HCT116 (cell line): Measurements from ENCODE around the gene TNRC18. TPM values are rescaled to one million over a fixed set of nuclear protein-coding genes. Genes with fewer than 3 reads are reported as not detected.
A peak's percentile ranks its signal among the peaks of the same experiment; 100 is the strongest.

ENCODE experiments used
- ATAC-seq: fragments of 200-7000 bp; cut with Tn5 transposase; 2 replicates; pipeline ENCODE4 v1.9.1; 2020; ENCODE audit warnings: mild to moderate bottlenecking, moderate library complexity
- BruUV-seq: library from RNA; stranded (reverse); fragments of 400-500 nt; replicated peaks from 2 replicates; lab custom pipeline; 2021; lab: Mats Ljungman, UMichigan
- CTCF ChIA-PET: fragments of 300-600 bp; sonication (Branson Sonifier 250); formaldehyde crosslinking; loops from one replicate; lab custom pipeline; 2021; ENCODE audit warnings: antibody characterized with exemption; lab: Charles Lee
- POLR2A ChIA-PET: fragments of 300-600, 350-600 bp; sonication (Branson Sonifier 250); formaldehyde crosslinking; loops from one replicate; lab custom pipeline; 2021; ENCODE audit warnings: antibody characterized with exemption; lab: Charles Lee
- RAD21 ChIA-PET, 2 experiments: fragments of 300-600 bp; sonication (Branson Sonifier 250); formaldehyde crosslinking; loops; one replicate each; lab custom pipeline; 2023; ENCODE audit warnings: low total read pairs in 2 of 2; ENCODE audit not compliant: uncharacterized antibody in 2 of 2, unreplicated experiment in 2 of 2, low non-redundant PET in 1 of 2; lab: Charles Lee
- DNase-seq: peaks from one replicate; pipeline ENCODE4 v3.0.0-alpha.2; 2010; ENCODE audit warnings: low read depth, low spot score
- H2AFZ ChIP-seq: fragments of 200-600 bp; shearing (Covaris generic), sonication (generic); 2 replicates; pipeline ENCODE4 v1.6.1; 2017; ENCODE audit warnings: low read depth, mixed run types, mixed read lengths, antibody characterized with exemption, low read length; ENCODE audit not compliant: poor library complexity, severe bottlenecking
- H3K27ac ChIP-seq: 2 replicates; pipeline ENCODE4 v1.5.1; 2012; ENCODE audit warnings: low read depth, low read length
- H3K27me3 ChIP-seq: fragments of 200-600 bp; sonication (generic); 2 replicates; pipeline ENCODE4 v1.6.1; 2016; ENCODE audit warnings: mixed run types, low read length, mixed read lengths; ENCODE audit not compliant: insufficient read depth
- H3K36me3 ChIP-seq, 2 experiments: fragments of 200-500 bp in 1 of 2; fragments of 200-600 bp in 1 of 2; sonication (Bioruptor generic) in 1 of 2; sonication (generic) in 1 of 2; 2 replicates each; pipeline versions ENCODE4 v1.5.1 to v1.6.1; 2014 to 2016; ENCODE audit warnings: low read length in 2 of 2, inconsistent platforms in 1 of 2, mixed read lengths in 1 of 2, mixed run types in 1 of 2; ENCODE audit not compliant: insufficient read depth in 2 of 2, control insufficient read depth in 1 of 2
- H3K4me1 ChIP-seq, 2 experiments: fragments of 200-600 bp in 1 of 2; sonication (generic) in 1 of 2; 2 replicates each; pipeline versions ENCODE4 v1.5.1 to v1.6.1; 2012 to 2017; ENCODE audit warnings: low read length in 2 of 2, inconsistent platforms in 1 of 2, mild to moderate bottlenecking in 1 of 2, mixed read lengths in 1 of 2, mixed run types in 1 of 2, moderate library complexity in 1 of 2; ENCODE audit not compliant: insufficient read depth in 2 of 2, control insufficient read depth in 1 of 2
- H3K4me2 ChIP-seq: fragments of 200-600 bp; sonication (generic); 2 replicates; pipeline ENCODE4 v1.6.1; 2017; ENCODE audit warnings: mixed run types, low read length, mixed read lengths
- H3K4me3 ChIP-seq, 2 experiments: fragments of 200-600 bp in 1 of 2; sonication (generic) in 1 of 2; replicated peaks in 1 of 2; 2 replicates each; pipeline ENCODE4 v1.5.1; 2011 to 2016; ENCODE audit warnings: low read length in 2 of 2, control low read depth in 1 of 2, low read depth in 1 of 2, mild to moderate bottlenecking in 1 of 2, mixed read lengths in 1 of 2, mixed run types in 1 of 2
- H3K79me2 ChIP-seq: fragments of 200-600 bp; sonication (generic); 2 replicates; pipeline ENCODE4 v1.6.1; 2017; ENCODE audit warnings: mild to moderate bottlenecking, mixed run types, low read length, moderate library complexity, mixed read lengths; ENCODE audit not compliant: insufficient read depth
- H3K9ac ChIP-seq: fragments of 200-600 bp; sonication (generic); 2 replicates; pipeline ENCODE4 v1.6.1; 2016; ENCODE audit warnings: low read length, mixed read lengths
- H3K9me2 ChIP-seq: fragments of 200-600 bp; sonication (generic), shearing (Covaris generic); 2 replicates; pipeline ENCODE4 v1.6.1; 2017; ENCODE audit warnings: mixed run types, mild to moderate bottlenecking, moderate library complexity; ENCODE audit not compliant: insufficient read depth
- H3K9me3 ChIP-seq, 2 experiments: fragments of 200-500 bp in 1 of 2; fragments of 200-600 bp in 1 of 2; sonication (Bioruptor generic) in 1 of 2; sonication (generic) in 1 of 2; 2 replicates each; pipeline ENCODE4 v1.6.1; 2014 to 2017; ENCODE audit warnings: low read length in 2 of 2, mixed read lengths in 2 of 2, inconsistent platforms in 1 of 2, low read depth in 1 of 2, mild to moderate bottlenecking in 1 of 2, mixed run types in 1 of 2, moderate library complexity in 1 of 2; ENCODE audit not compliant: control insufficient read depth in 1 of 2, insufficient read depth in 1 of 2
- H4K20me1 ChIP-seq: fragments of 200-600 bp; sonication (generic), shearing (Covaris generic); 2 replicates; pipeline ENCODE4 v1.6.1; 2017; ENCODE audit warnings: mixed run types, mild to moderate bottlenecking, moderate library complexity; ENCODE audit not compliant: insufficient read depth
- ATF3 ChIP-seq: IDR thresholded peaks from 2 replicates; pipeline ENCODE4 v1.6.1; 2012
- CEBPB ChIP-seq: IDR thresholded peaks from 2 replicates; pipeline ENCODE4 v1.6.1; 2012; ENCODE audit warnings: low read depth
- CTCF ChIP-seq, 3 experiments: fragments of 200-600 bp in 1 of 3; sonication (generic) in 1 of 3; IDR thresholded peaks in 2 of 3; conservative IDR thresholded peaks in 1 of 3; 2 replicates each; pipeline ENCODE4 v1.5.1; 2012 to 2017; ENCODE audit warnings: low read depth in 2 of 3, low read length in 2 of 3, antibody characterized with exemption in 1 of 3, borderline replicate concordance in 1 of 3, control low read depth in 1 of 3, mild to moderate bottlenecking in 1 of 3, mixed read lengths in 1 of 3, mixed run types in 1 of 3, moderate library complexity in 1 of 3; ENCODE audit not compliant: insufficient read depth in 1 of 3
- ELF1 ChIP-seq: IDR thresholded peaks from 2 replicates; pipeline ENCODE4 v1.6.1; 2012; ENCODE audit warnings: low read depth, borderline replicate concordance
- EZH2 ChIP-seq: fragments of 200-600 bp; sonication (generic); IDR thresholded peaks from 2 replicates; pipeline ENCODE4 v1.6.1; 2017; ENCODE audit warnings: antibody characterized with exemption, mixed run types
- EZH2phosphoT487 ChIP-seq: fragments of 200-600 bp; IDR thresholded peaks from 2 replicates; pipeline ENCODE4 v1.6.1; 2018; ENCODE audit warnings: antibody characterized with exemption, borderline replicate concordance
- FOSL1 ChIP-seq: IDR thresholded peaks from 2 replicates; pipeline ENCODE4 v1.6.1; 2012; ENCODE audit warnings: low read depth
- JUND ChIP-seq: IDR thresholded peaks from 2 replicates; pipeline ENCODE4 v1.6.1; 2012
- POLR2A ChIP-seq: IDR thresholded peaks from 2 replicates; pipeline ENCODE4 v1.7.0; 2011; ENCODE audit warnings: borderline replicate concordance; ENCODE audit not compliant: insufficient read depth, insufficient read length; ENCODE audit errors: extremely low read depth
- RAD21 ChIP-seq: IDR thresholded peaks from 2 replicates; pipeline ENCODE4 v1.6.1; 2012; ENCODE audit warnings: low read depth, mild to moderate bottlenecking
- SIN3A ChIP-seq: IDR thresholded peaks from 2 replicates; pipeline ENCODE4 v1.6.1; 2012; ENCODE audit warnings: low read depth
- SRF ChIP-seq: IDR thresholded peaks from 2 replicates; pipeline ENCODE4 v1.6.1; 2012; ENCODE audit warnings: low read depth
- TCF7L2 ChIP-seq: IDR thresholded peaks from 2 replicates; pipeline ENCODE4 v1.7.0; 2011; ENCODE audit warnings: borderline replicate concordance, inconsistent platforms; ENCODE audit not compliant: insufficient read depth, insufficient read length; ENCODE audit errors: extremely low read depth
- ZBTB33 ChIP-seq: IDR thresholded peaks from 2 replicates; pipeline ENCODE4 v1.6.1; 2011; ENCODE audit warnings: mild to moderate bottlenecking, low read length, moderate library complexity; ENCODE audit not compliant: insufficient replicate concordance; ENCODE audit errors: extremely low read depth
- ZFX ChIP-seq: fragments of 450-650 bp; IDR thresholded peaks from 2 replicates; pipeline ENCODE4 v1.6.1; 2017
- ZNF274 ChIP-seq: fragments of 200-500 bp; sonication (Bioruptor generic); IDR thresholded peaks from 2 replicates; pipeline ENCODE4 v1.6.1; 2014; ENCODE audit warnings: mild to moderate bottlenecking, low read depth, low read length, inconsistent platforms
- intact Hi-C: fragments of 100-400 bp; cut with micrococcal nuclease; formaldehyde crosslinking; loops from 2 replicates; pipeline ENCODE4 v1.10.0; 2022
- total RNA-seq: library from RNA; stranded (reverse); gene quantifications from one replicate; pipeline ENCODE4 v1.2.1, GENCODE V29; 2021; ENCODE audit not compliant: unreplicated experiment

Gene TNRC18
- total RNA-seq, 1 experiment from 2014 or later: 101 TPM

- H3K4me2 ChIP-seq: no peak overlapping the region
- ATAC-seq (no peak), DNase-seq (no peak)
- peak overlapping the region; percentile 14; the same call in 1 of the 2 replicates for H3K27ac ChIP-seq
- BruUV-seq: no TSS peak
- CTCF ChIA-PET: no interaction called here
- RAD21 ChIA-PET: no interaction called here
- H3K9ac ChIP-seq: no peak overlapping the region
- no peaks in the 10 kb centered on the region for H4K20me1 ChIP-seq
- H3K9me2 ChIP-seq: no peaks in the 10 kb centered on the region
- peaks cover 0 to 5% of the 10 kb centered on the region in 2 experiments; a peak in 2 of 4 replicates for H3K4me1 ChIP-seq
- intact Hi-C loops: no loop called here
- peaks cover 77% of the 10 kb centered on the region for H3K79me2 ChIP-seq
- no peak overlapping the region for H3K4me3 ChIP-seq
- no peaks in the 10 kb centered on the region for H3K9me3 ChIP-seq
- POLR2A ChIA-PET: no interaction called here
- H3K27me3 ChIP-seq: no peaks in the 10 kb centered on the region
- peaks cover 0 to 18% of the 10 kb centered on the region in 2 experiments; a peak in 2 of 4 replicates for H3K36me3 ChIP-seq
- no peak for TF ChIP-seq ELF1
- no peak for TF ChIP-seq ATF3
- H2AFZ ChIP-seq: no peak overlapping the region
These were observed 44.1 kb downstream of the TNRC18 start for GRCh38 chr7:5379546-5379945.

GRCh38 chr7:5377816-5378215, 45.8 kb downstream of the TNRC18 start:
- no peaks in the 10 kb centered on the region for H3K27me3 ChIP-seq
- DNase-seq: no peak
- peaks cover 0 to 5% of the 10 kb centered on the region in 2 experiments; a peak in 2 of 4 replicates for H3K4me1 ChIP-seq
- intact Hi-C loops: no loop called here
- H3K9me3 ChIP-seq: no peaks in the 10 kb centered on the region
- ChIA-PET CTCF (interaction anchor here (1.2 kb wide), 1 partner anchor 12 kb away, joined by 3 read pairs; no protein-coding TSS in a partner anchor), POLR2A (no interaction called here), RAD21 (no interaction called here)
- no peak overlapping the region for H3K9ac ChIP-seq
- H3K9me2 ChIP-seq: no peaks in the 10 kb centered on the region
- no peak for TF ChIP-seq ZBTB33
- no peak for TF ChIP-seq SRF
- no peak for TF ChIP-seq SIN3A
- TF ChIP-seq ZNF274: no peak
- no peak for TF ChIP-seq ELF1
- TF ChIP-seq ATF3: no peak
- no peak for TF ChIP-seq JUND
- TF ChIP-seq TCF7L2: no peak
- TF ChIP-seq RAD21: no peak
- TF ChIP-seq EZH2phosphoT487: no peak
- TF ChIP-seq CTCF (IDR thresholded peaks at IDR 0.05 in 2 of 3, conservative IDR thresholded peaks at IDR 0.05 in 1 of 3; ENCODE audit: borderline replicate concordance in 1 of 3, insufficient read depth in 1 of 3, low read depth in 2 of 3, low read length in 2 of 3): no peak
- no peak for TF ChIP-seq EZH2
- no peak for TF ChIP-seq CEBPB
- TF ChIP-seq POLR2A: no peak
- TF ChIP-seq FOSL1: no peak
- TF ChIP-seq ZFX: no peak
- no peak overlapping the region for H3K4me2 ChIP-seq
- peaks cover 59% of the 10 kb centered on the region for H3K79me2 ChIP-seq
- no TSS peak for BruUV-seq
- no peak overlapping the region for H3K4me3 ChIP-seq
- no peak overlapping the region for H3K27ac ChIP-seq
- no peaks in the 10 kb centered on the region for H4K20me1 ChIP-seq
- ATAC-seq: no peak
- peaks cover 3 to 27% of the 10 kb centered on the region in 2 experiments; a peak in 2 of 4 replicates for H3K36me3 ChIP-seq
- no peak overlapping the region for H2AFZ ChIP-seq
